NT2/D1 (cell line): ENCODE data around the gene NBPF6.
"Not testable (repeated sequence)": the region's sequence is repeated elsewhere in the genome, so short reads cannot be mapped to it uniquely, and the experiment has no call there.

ENCODE experiments used
- DNase-seq: peaks from one replicate; pipeline ENCODE4 v3.0.0-alpha.2; 2011; ENCODE audit warnings: low read depth, low spot score
- H3K27me3 ChIP-seq: 2 replicates; pipeline ENCODE4 v1.6.0; 2011; ENCODE audit warnings: mild to moderate bottlenecking; ENCODE audit not compliant: insufficient read length, insufficient read depth
- H3K36me3 ChIP-seq: 2 replicates; pipeline ENCODE4 v1.6.1; 2011; ENCODE audit warnings: mild to moderate bottlenecking, low read length, mixed read lengths; ENCODE audit not compliant: insufficient read depth, insufficient read length
- H3K4me1 ChIP-seq: 2 replicates; pipeline ENCODE4 v1.5.1; 2011; ENCODE audit not compliant: insufficient read depth, insufficient read length
- H3K4me3 ChIP-seq: 2 replicates; pipeline ENCODE4 v1.5.1; 2011; ENCODE audit warnings: low read depth; ENCODE audit not compliant: insufficient read length
- H3K9ac ChIP-seq: 2 replicates; pipeline ENCODE4 v1.6.0; 2011; ENCODE audit warnings: low read depth; ENCODE audit not compliant: insufficient read length
- H3K9me3 ChIP-seq: 2 replicates; pipeline ENCODE4 v1.5.1; 2011; ENCODE audit warnings: mild to moderate bottlenecking, low read length; ENCODE audit not compliant: insufficient read depth
- SUZ12 ChIP-seq: IDR thresholded peaks from 2 replicates; pipeline ENCODE4 v1.6.1; 2011; ENCODE audit not compliant: insufficient read length, insufficient read depth; ENCODE audit errors: extremely low read depth
- YY1 ChIP-seq: IDR thresholded peaks from 2 replicates; pipeline ENCODE4 v1.6.1; 2011; ENCODE audit not compliant: insufficient read length, insufficient read depth
- ZNF274 ChIP-seq: IDR thresholded peaks from 2 replicates; pipeline ENCODE4 v1.6.1; 2011; ENCODE audit warnings: mild to moderate bottlenecking, low read depth, low read length

The NBPF6 gene

GRCh38 chr1:108513044-108513415, 62.9 kb downstream of the NBPF6 start:
- Histone ChIP-seq H3K4me3 (no peak overlapping the region), H3K27me3 (no peaks in the 10 kb centered on the region), H3K9ac (no peak overlapping the region), H3K4me1 (no peaks in the 10 kb centered on the region), H3K36me3 (no peaks in the 10 kb centered on the region), H3K9me3 (peaks cover 19% of the 10 kb centered on the region; the same call in 1 of the 2 replicates)
- DNase-seq = no peak
- TF ChIP-seq YY1 = no peak
- no peak for TF ChIP-seq ZNF274
- no peak for TF ChIP-seq SUZ12

GRCh38 chr1:108513914-108514313, 63.8 kb downstream of the NBPF6 start:
- H3K27me3 ChIP-seq, H3K36me3 ChIP-seq, DNase-seq, H3K4me1 ChIP-seq, H3K4me3 ChIP-seq, H3K9ac ChIP-seq: not testable (repeated sequence)
- peaks cover 18% of the 10 kb centered on the region; the same call in 1 of the 2 replicates for H3K9me3 ChIP-seq

DNA sequence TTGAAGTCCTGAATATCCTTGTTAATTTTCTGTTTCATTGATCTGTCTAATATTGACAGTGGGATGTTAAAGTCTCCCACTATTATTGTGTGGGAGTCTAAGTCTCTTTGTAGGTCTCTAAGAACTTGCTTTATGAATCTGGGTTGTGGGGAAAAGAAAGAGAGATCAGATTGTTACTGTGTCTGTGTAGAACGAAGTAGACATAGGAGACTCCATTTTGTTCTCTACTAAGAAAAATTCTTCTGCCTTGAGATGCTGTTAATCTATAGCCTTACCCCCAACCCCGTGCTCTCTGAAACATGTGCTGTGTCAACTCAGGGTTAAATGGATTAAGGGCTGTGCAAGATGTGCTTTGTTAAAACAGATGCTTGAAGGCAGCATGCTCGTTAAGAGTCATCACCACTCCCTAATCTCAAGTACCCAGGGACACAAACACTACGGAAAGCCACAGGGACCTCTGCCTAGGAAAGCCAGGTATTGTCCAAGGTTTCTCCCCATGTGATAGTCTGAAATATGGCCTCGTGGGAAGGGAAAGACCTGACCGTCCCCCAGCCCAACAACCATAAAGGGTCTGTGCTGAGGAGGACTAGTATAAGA, 67.3 kb downstream of the NBPF6 start:
- not testable (repeated sequence) for H3K4me1 ChIP-seq, H3K27me3 ChIP-seq, H3K4me3 ChIP-seq, DNase-seq, H3K9ac ChIP-seq, H3K36me3 ChIP-seq, H3K9me3 ChIP-seq
